ENCODE results near the gene TOB1. TPM values are rescaled to one million over a fixed set of nuclear protein-coding genes. Genes with fewer than 3 reads are reported as not detected.

Gene TOB1
- polyA plus RNA-seq, 1 experiment = 20.3 TPM

- POLR2A ChIA-PET = no interaction called here
- TF ChIP-seq, protein P1, sequence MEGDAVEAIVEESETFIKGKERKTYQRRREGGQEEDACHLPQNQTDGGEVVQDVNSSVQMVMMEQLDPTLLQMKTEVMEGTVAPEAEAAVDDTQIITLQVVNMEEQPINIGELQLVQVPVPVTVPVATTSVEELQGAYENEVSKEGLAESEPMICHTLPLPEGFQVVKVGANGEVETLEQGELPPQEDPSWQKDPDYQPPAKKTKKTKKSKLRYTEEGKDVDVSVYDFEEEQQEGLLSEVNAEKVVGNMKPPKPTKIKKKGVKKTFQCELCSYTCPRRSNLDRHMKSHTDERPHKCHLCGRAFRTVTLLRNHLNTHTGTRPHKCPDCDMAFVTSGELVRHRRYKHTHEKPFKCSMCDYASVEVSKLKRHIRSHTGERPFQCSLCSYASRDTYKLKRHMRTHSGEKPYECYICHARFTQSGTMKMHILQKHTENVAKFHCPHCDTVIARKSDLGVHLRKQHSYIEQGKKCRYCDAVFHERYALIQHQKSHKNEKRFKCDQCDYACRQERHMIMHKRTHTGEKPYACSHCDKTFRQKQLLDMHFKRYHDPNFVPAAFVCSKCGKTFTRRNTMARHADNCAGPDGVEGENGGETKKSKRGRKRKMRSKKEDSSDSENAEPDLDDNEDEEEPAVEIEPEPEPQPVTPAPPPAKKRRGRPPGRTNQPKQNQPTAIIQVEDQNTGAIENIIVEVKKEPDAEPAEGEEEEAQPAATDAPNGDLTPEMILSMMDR (IDR thresholded peaks at IDR 0.05; ENCODE audit: low read depth, low read length) = no peak
Observed at GRCh38 chr17:50817838-50818237, 48.3 kb downstream of the TOB1 start.

DNA sequence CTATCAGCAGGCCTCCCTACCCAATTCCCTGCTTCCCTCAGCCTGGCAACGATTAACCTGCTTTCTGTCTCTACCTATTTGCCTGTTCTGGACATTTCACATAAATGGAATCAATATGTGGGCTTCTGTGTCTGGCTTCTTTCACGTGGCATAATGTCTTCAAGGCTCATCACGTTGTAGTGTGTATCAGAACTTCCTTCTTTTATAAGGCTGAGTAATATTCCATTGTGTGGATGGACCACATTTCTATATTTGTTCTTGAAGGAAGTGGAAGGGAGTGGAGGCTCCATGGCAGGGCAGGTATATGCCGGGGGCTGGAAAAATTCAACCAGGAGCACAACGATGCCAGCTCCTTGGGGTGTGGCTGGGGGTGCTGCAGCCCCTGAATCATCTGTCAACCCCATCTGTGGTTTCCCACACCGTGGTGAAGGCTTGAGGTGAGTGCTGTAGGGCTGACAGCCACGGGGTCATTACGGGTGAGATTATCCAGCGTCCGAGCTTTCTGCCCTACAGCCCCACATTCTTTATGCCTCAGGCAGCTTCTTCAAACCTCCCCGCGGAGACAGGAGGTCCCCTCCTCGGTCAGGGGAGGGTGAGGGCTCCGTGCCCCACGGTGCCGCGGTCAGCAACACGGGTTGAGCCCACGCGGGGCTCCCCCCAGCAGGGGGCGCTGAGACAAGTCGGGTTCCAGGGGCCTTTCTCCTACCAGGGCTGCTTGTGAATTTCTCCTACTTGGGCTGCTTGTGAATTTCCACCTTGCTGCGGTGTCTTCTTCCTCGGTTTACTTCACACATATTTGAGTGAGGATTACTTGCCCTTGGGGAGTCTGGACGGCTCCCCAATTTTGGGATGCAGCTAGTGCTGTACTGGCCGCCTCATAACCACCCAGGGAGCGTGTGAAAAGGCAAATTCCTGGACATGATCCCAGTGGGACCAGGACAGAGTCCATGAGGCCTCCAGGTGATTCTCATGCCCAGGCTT, 49.1 kb downstream of the TOB1 start:
- CTCF ChIA-PET = interaction anchor here (0.6 to 1.6 kb wide), 13 partner anchors 9 to 132 kb away, joined by 3 to 11 read pairs (median 3); no protein-coding TSS in a partner anchor
- Histone ChIP-seq H3K4me3 (ENCODE audit: low read depth, low read length) (no peak overlapping the region), H3K27me3 (ENCODE audit: control insufficient read depth, insufficient read depth, low read length) (peaks cover 29% of the 10 kb centered on the region), H3K9me3 (ENCODE audit: control insufficient read depth, insufficient read depth, low read length) (no peaks in the 10 kb centered on the region; the same call in 1 of the 2 replicates), H3K27ac (ENCODE audit: low read depth, low read length) (no peak overlapping the region)
- TF ChIP-seq, protein P1 (IDR thresholded peaks at IDR 0.05; ENCODE audit: low read depth, low read length) = peak; percentile 63
- POLR2A ChIA-PET = no interaction called here
- DNase-seq (ENCODE audit: low read depth, low spot score) = no peak

More at GRCh38 chr17:50817838-50818237, 48.3 kb downstream of the TOB1 start:
- Histone ChIP-seq H3K27ac (ENCODE audit: low read depth, low read length) (no peak overlapping the region), H3K4me3 (ENCODE audit: low read depth, low read length) (no peak overlapping the region), H3K27me3 (ENCODE audit: control insufficient read depth, insufficient read depth, low read length) (peaks cover 31% of the 10 kb centered on the region), H3K9me3 (ENCODE audit: control insufficient read depth, insufficient read depth, low read length) (no peaks in the 10 kb centered on the region; the same call in 1 of the 2 replicates)
- CTCF ChIA-PET = interaction anchor here (1.4 to 1.6 kb wide), 4 partner anchors 25 to 132 kb away, joined by 3 to 11 read pairs (median 4); no protein-coding TSS in a partner anchor
- DNase-seq (ENCODE audit: low read depth, low spot score) = no peak

GRCh38 chr17:50816271-50816670, 49.9 kb downstream of the TOB1 start:
- POLR2A ChIA-PET = no interaction called here

GRCh38 chr17:50815400-50815799, 50.8 kb downstream of the TOB1 start:
- ChIA-PET CTCF (no interaction called here), POLR2A (no interaction called here)
- TF ChIP-seq, protein P1 (IDR thresholded peaks at IDR 0.05; ENCODE audit: low read depth, low read length) = no peak
- H3K27ac ChIP-seq (ENCODE audit: low read depth, low read length) = no peak overlapping the region
- no peak overlapping the region for H3K4me3 ChIP-seq (ENCODE audit: low read depth, low read length)
- peaks cover 29% of the 10 kb centered on the region for H3K27me3 ChIP-seq (ENCODE audit: control insufficient read depth, insufficient read depth, low read length)
- DNase-seq (ENCODE audit: low read depth, low spot score) = no peak
- no peaks in the 10 kb centered on the region; the same call in 1 of the 2 replicates for H3K9me3 ChIP-seq (ENCODE audit: control insufficient read depth, insufficient read depth, low read length)

More at GRCh38 chr17:50816271-50816670, 49.9 kb downstream of the TOB1 start:
- DNase-seq (ENCODE audit: low read depth, low spot score) = no peak
- no peak overlapping the region for H3K27ac ChIP-seq (ENCODE audit: low read depth, low read length)
- CTCF ChIA-PET = interaction anchor here (0.6 to 1.6 kb wide), 10 partner anchors 9 to 133 kb away, joined by 3 to 11 read pairs (median 4); no protein-coding TSS in a partner anchor
- H3K9me3 ChIP-seq (ENCODE audit: control insufficient read depth, insufficient read depth, low read length) = no peaks in the 10 kb centered on the region; the same call in 1 of the 2 replicates
- TF ChIP-seq, protein P1 (IDR thresholded peaks at IDR 0.05; ENCODE audit: low read depth, low read length) = no peak
- H3K4me3 ChIP-seq (ENCODE audit: low read depth, low read length) = no peak overlapping the region
- peaks cover 30% of the 10 kb centered on the region for H3K27me3 ChIP-seq (ENCODE audit: control insufficient read depth, insufficient read depth, low read length)

DNA sequence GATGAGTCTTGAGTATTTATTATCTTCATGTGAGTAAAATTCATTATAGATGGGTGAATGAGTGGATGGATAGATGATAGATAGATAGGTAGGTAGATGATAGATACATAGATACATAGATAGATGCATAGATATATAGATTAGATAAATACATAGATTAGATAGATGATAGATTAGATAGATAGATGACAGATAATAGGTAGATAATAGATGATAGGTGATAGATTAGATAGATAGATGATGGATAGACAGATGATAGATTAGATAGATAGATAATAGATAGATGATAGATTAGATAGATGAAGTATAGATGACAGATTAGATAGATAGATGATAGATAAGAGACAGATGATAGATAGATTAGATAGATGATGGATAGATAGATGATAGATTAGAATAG, 52.6 kb downstream of the TOB1 start:
- Histone ChIP-seq H3K27ac (ENCODE audit: low read depth, low read length) (no peak overlapping the region), H3K27me3 (ENCODE audit: control insufficient read depth, insufficient read depth, low read length) (peaks cover 28% of the 10 kb centered on the region), H3K9me3 (ENCODE audit: control insufficient read depth, insufficient read depth, low read length) (no peaks in the 10 kb centered on the region; the same call in 1 of the 2 replicates), H3K4me3 (ENCODE audit: low read depth, low read length) (no peak overlapping the region)
- no peak for DNase-seq (ENCODE audit: low read depth, low spot score)
- ChIA-PET POLR2A (no interaction called here), CTCF (no interaction called here)
- TF ChIP-seq, protein P1 (IDR thresholded peaks at IDR 0.05; ENCODE audit: low read depth, low read length) = no peak
